B cell (primary cell): ENCODE data around the gene TSPAN14.

ENCODE experiments used
- CTCF ChIP-seq: fragments of 200-600 bp; IDR thresholded peaks from one replicate; pipeline ENCODE4 v1.8.0; 2022; ENCODE audit warnings: antibody characterized with exemption, mild to moderate bottlenecking
- EZH2 ChIP-seq: IDR thresholded peaks from 2 replicates; pipeline ENCODE4 v1.6.1; 2012; ENCODE audit warnings: borderline replicate concordance, low read depth, mild to moderate bottlenecking, moderate library complexity, low read length; ENCODE audit not compliant: insufficient read depth, poor library complexity, severe bottlenecking

GRCh38 chr10:80582286-80582960 is 128.3 kb downstream of the TSPAN14 start:
- TF ChIP-seq CTCF (no peak), EZH2 (no peak)
